ENCODE data around the gene PACS2. TPM values are rescaled to one million over a fixed set of nuclear protein-coding genes. Genes with fewer than 3 reads are reported as not detected.

The PACS2 gene
- polyA plus RNA-seq, 3 donors = 3.1 to 87.0 (median 3.7) TPM

DNA sequence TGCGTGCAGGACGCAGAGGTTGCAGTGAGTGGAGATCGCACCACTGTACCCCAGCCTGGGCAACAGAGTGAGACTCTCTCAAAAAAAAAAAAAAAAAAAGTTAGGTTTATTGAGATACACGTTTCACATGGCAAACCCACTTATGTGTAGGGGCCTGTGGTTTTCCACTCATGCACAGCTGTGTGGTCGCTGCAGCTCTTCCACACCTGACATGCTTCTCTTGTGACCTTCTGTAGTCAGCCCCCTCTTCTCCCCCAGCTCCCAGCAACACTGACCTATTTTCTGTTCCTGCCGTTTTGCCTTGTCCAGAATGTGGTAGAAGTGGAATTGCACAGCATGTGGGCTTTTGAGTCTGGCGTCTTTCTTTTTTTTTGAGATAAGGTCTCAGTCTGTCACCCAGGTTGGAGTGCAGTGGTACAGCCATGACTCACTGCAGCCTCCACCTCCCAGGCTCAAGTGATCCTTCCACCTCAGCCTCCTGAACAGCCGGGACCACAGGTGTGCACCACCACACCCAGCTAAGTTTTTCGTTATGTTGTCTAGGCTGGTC lies 113.5 kb downstream of the PACS2 start:
- Histone ChIP-seq H3K4me1 (ENCODE audit: control insufficient read depth in 1 of 2, insufficient read depth in 2 of 2, low read length in 2 of 2) (no peaks in the 10 kb centered on the region), H4K20me1 (ENCODE audit: insufficient read depth, low read length) (peaks cover 70% of the 10 kb centered on the region), H3K4me2 (replicated peaks; ENCODE audit: extremely low read depth, low read length, poor library complexity, severe bottlenecking) (no peak overlapping the region), H3K36me3 (replicated peaks in 1 of 2; ENCODE audit: control insufficient read depth in 1 of 2, insufficient read depth in 2 of 2, low read length in 2 of 2) (peaks cover 8 to 30% of the 10 kb centered on the region in 2 donors), H3K27ac (ENCODE audit: low read depth in 1 of 2, low read length in 2 of 2) (no peak overlapping the region), H3K27me3 (ENCODE audit: control insufficient read depth in 2 of 2, insufficient read depth in 2 of 2, low read length in 2 of 2) (no peaks in the 10 kb centered on the region), H3K9ac (ENCODE audit: insufficient read depth, low read length, poor library complexity, severe bottlenecking) (no peak overlapping the region), H3K79me2 (ENCODE audit: insufficient read depth, low read length) (peaks cover 62% of the 10 kb centered on the region), H3K9me3 (replicated peaks in 1 of 2; ENCODE audit: control insufficient read depth in 1 of 2, insufficient read depth in 1 of 2, low read length in 2 of 2) (peaks cover 0 to 5% of the 10 kb centered on the region in 2 donors), H3K4me3 (replicated peaks in 1 of 3; ENCODE audit: low read depth in 2 of 3, low read length in 3 of 3) (no peak overlapping the region), H2AFZ (ENCODE audit: insufficient read depth, low read depth, low read length, poor library complexity, severe bottlenecking) (no peak overlapping the region)
- DNase-seq = no peak
- Mint-ChIP-seq H3K27ac (peak overlapping the region in 1 of 7 donors; percentile 50), H3K4me3 (no peak overlapping the region), H3K4me1 (peaks cover 4% of the 10 kb centered on the region), H3K27me3 (ENCODE audit: low read depth in 3 of 3) (peaks cover 0 to 2% (median 0%) of the 10 kb centered on the region in 3 donors), H3K36me3 (peaks cover 21 to 62% of the 10 kb centered on the region in 2 donors), H3K9me3 (peaks cover 0 to 4% (median 2%) of the 10 kb centered on the region in 7 donors)
- TF ChIP-seq, protein P1, sequence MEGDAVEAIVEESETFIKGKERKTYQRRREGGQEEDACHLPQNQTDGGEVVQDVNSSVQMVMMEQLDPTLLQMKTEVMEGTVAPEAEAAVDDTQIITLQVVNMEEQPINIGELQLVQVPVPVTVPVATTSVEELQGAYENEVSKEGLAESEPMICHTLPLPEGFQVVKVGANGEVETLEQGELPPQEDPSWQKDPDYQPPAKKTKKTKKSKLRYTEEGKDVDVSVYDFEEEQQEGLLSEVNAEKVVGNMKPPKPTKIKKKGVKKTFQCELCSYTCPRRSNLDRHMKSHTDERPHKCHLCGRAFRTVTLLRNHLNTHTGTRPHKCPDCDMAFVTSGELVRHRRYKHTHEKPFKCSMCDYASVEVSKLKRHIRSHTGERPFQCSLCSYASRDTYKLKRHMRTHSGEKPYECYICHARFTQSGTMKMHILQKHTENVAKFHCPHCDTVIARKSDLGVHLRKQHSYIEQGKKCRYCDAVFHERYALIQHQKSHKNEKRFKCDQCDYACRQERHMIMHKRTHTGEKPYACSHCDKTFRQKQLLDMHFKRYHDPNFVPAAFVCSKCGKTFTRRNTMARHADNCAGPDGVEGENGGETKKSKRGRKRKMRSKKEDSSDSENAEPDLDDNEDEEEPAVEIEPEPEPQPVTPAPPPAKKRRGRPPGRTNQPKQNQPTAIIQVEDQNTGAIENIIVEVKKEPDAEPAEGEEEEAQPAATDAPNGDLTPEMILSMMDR (IDR thresholded peaks at IDR 0.05) = no peak
- 100% methylated on average over 2 of the region's 9 CpGs for WGBS (ENCODE audit: insufficient coverage)
- intact Hi-C loops (cut with micrococcal nuclease) = no loop called here

DNA sequence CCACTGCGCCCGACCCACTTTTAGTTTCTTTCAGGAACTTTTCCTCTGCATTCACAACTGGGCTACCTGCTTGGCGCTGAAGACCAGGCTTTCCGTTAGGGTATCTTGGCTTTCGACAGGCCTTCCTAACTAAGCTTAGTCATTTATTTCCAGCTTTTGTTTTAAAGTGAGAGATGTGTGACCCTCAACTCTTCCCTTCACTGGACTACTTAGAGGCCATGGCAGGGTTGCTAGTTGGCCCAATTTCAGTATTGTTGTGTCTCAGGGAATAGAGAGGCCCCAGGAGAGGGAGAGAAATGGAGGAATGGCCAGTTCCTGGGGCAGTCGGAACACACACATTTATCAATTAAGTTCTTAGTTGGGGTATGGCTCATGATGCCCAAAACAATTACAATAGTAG lies 115.5 kb downstream of the PACS2 start:
- Histone ChIP-seq H3K4me1 (ENCODE audit: control insufficient read depth in 1 of 2, insufficient read depth in 2 of 2, low read length in 2 of 2) (no peaks in the 10 kb centered on the region), H2AFZ (ENCODE audit: insufficient read depth, low read depth, low read length, poor library complexity, severe bottlenecking) (no peak overlapping the region), H3K9ac (ENCODE audit: insufficient read depth, low read length, poor library complexity, severe bottlenecking) (no peak overlapping the region), H3K4me2 (replicated peaks; ENCODE audit: extremely low read depth, low read length, poor library complexity, severe bottlenecking) (no peak overlapping the region), H3K9me3 (replicated peaks in 1 of 2; ENCODE audit: control insufficient read depth in 1 of 2, insufficient read depth in 1 of 2, low read length in 2 of 2) (peaks cover 0 to 5% of the 10 kb centered on the region in 2 donors), H4K20me1 (ENCODE audit: insufficient read depth, low read length) (peaks cover 64% of the 10 kb centered on the region), H3K36me3 (replicated peaks in 1 of 2; ENCODE audit: control insufficient read depth in 1 of 2, insufficient read depth in 2 of 2, low read length in 2 of 2) (peaks cover 5 to 25% of the 10 kb centered on the region in 2 donors), H3K79me2 (ENCODE audit: insufficient read depth, low read length) (peaks cover 55% of the 10 kb centered on the region), H3K4me3 (replicated peaks in 1 of 3; ENCODE audit: low read depth in 2 of 3, low read length in 3 of 3) (no peak overlapping the region), H3K27me3 (ENCODE audit: control insufficient read depth in 2 of 2, insufficient read depth in 2 of 2, low read length in 2 of 2) (no peaks in the 10 kb centered on the region), H3K27ac (ENCODE audit: low read depth in 1 of 2, low read length in 2 of 2) (no peak overlapping the region)
- H3K4me1 Mint-ChIP-seq = peaks cover 10% of the 10 kb centered on the region
- 100% methylated on average over 2 of the region's 6 CpGs for WGBS (ENCODE audit: insufficient coverage)
- H3K36me3 Mint-ChIP-seq = peaks cover 19 to 48% of the 10 kb centered on the region in 2 donors
- intact Hi-C loops (cut with micrococcal nuclease) = no loop called here
- no peak overlapping the region for H3K4me3 Mint-ChIP-seq
- H3K27ac Mint-ChIP-seq = no peak overlapping the region
- no peak for DNase-seq
- peaks cover 0 to 2% (median 0%) of the 10 kb centered on the region in 3 donors for H3K27me3 Mint-ChIP-seq (ENCODE audit: low read depth in 3 of 3)
- H3K9me3 Mint-ChIP-seq = peaks cover 0 to 4% (median 2%) of the 10 kb centered on the region in 7 donors
- TF ChIP-seq, protein P1 (IDR thresholded peaks at IDR 0.05) = no peak
